HG02623 (cell line): ENCODE measurements around the gene PAOX.

Source experiments
- ATAC-seq: cut with Tn5 transposase; IDR thresholded peaks from one replicate; pipeline ENCODE4 v1.9.1; 2021; ENCODE audit warnings: moderate library complexity; ENCODE audit not compliant: unreplicated experiment

Gene PAOX

DNA sequence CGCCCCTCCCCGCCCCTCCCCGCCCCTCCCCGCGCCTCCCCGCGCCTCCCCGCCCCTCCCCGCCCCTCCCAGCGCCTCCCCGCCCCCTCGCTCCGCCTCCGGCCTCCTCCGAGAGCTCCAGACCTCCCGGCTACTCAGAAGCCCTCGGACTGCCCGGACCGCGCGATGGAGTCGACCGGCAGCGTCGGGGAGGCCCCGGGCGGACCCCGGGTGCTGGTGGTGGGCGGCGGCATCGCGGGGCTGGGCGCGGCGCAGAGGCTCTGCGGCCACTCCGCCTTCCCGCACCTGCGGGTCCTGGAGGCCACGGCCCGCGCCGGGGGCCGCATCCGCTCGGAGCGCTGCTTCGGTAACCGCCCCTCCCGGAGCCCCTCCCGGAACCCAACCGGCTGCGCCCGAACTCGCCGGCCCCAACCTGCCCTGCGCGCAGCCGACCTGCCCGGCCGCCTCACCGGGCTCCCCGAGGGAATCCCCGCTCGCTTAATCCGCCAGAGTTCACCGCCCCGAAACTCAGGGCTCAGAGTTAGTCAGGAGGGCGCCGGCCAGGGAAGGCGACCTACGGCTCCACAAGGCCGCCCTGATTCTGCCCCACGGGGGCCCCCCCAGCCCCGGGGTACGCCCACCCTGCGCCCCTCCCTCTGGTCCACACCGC lies at the start of gene PAOX:
TSS of gene PAOX (plus strand) at position 111 of the 649 bp plus-strand sequence. CDS start at position 166, 55 bp downstream.
- peak; percentile 50 for ATAC-seq

DNA sequence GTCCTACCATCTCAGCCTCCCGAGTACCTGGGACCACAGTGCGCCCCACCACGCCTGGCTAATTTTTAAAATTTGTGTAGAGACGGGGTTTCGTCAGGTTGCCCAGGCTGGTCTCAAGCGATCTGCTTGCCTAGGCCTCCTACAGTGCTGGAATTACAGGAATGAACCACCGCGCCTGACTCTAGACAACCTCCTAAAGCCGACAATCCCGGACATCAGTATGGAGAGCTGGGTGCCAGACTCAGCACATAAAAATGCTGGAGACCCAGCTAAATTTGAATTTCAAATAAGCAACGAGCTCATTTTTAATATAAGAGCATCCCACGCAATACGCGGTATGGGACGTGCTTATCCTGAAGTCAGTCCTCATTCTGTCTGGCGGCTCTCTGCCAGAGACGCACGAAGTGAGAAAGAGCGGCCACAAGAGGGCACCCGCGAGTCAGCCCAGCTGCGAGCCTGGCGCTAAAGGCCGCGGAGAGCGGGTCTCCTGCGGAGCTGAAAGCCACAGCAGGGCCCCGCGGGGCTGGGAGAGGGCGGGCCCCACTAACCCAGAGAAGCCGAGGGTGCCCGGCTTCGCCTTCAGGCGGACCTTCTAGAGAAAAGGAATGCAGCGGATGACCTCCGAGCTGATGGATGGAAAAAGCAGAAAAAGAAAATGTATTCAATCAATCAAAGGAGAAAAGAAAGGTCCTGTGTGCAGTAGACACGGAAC lies 49.4 kb upstream of the PAOX start:
- ATAC-seq = peak; percentile 74

DNA sequence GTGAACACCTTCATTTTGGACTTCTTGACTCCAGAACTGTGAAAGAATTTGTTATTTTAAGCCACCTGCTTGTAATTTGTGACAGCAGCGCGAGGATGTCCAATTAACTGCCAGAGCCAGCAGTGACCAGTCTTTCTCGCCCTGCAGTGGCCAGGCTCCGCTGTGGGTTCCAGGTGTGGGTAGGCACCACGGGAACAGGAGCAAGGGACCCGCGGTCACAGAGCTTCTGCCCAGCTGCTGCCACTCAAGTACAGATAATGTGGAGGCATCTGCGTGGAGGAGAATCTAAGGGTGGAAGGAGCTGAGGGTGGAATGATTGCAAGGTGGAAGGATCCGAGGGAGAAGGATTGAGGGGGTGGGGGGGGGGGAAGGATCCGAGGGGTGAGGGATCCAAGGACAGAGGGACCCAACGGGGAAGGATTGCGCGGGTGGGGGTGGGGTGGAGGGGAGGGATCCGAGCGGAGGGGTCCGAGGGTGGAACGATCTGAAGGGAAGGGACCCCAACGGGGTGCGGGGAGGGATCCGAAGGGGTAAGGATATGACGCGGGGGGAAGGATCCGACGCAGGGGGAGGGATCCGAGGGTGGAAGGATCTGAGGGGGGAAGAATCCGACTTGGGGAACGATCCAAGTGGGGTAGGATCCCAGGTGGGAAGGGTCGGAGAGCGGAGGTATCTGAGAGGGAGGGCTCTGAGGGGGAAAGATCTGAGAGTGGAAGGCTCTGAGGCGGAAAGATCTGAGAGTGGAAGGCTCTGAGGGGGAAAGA lies 45.9 kb upstream of the PAOX start:
- no peak for ATAC-seq

DNA sequence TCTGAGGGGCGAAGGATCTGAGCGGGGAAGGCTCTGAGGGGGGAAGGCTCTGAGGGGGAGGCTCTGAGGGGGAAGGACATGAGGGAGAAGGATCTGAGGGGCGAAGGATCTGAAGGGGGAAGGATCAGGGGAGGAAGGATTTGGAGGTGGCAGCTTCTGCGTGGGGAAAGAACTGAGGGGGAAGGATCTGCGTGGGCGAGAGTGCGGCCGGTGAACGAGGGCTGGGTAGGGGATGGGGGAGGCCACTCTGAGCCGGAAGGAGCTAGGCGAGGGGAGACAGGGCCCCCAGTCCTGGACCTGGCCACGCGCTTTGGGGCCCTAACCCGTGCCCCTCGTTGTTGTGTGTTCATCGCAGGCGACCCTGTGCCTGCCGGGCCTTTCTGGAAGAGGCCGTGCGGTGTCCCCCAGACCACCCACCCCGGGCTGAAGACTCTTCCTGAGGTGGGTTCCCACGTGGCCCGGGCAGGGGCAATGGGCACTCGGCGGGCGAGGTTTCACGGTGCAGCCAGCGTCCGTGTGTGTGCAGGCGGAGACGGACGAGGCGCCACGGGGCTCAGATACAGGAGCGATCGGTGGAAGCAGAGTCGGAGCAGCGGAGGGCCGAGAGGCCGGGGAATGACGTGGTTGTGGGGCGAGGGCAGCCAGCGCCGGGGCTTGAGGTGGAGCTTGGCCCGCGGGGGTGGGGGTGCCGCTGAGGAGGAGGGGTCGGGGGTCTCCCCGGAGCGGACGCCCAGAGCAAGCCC lies 44.4 kb upstream of the PAOX start:
- no peak for ATAC-seq

DNA sequence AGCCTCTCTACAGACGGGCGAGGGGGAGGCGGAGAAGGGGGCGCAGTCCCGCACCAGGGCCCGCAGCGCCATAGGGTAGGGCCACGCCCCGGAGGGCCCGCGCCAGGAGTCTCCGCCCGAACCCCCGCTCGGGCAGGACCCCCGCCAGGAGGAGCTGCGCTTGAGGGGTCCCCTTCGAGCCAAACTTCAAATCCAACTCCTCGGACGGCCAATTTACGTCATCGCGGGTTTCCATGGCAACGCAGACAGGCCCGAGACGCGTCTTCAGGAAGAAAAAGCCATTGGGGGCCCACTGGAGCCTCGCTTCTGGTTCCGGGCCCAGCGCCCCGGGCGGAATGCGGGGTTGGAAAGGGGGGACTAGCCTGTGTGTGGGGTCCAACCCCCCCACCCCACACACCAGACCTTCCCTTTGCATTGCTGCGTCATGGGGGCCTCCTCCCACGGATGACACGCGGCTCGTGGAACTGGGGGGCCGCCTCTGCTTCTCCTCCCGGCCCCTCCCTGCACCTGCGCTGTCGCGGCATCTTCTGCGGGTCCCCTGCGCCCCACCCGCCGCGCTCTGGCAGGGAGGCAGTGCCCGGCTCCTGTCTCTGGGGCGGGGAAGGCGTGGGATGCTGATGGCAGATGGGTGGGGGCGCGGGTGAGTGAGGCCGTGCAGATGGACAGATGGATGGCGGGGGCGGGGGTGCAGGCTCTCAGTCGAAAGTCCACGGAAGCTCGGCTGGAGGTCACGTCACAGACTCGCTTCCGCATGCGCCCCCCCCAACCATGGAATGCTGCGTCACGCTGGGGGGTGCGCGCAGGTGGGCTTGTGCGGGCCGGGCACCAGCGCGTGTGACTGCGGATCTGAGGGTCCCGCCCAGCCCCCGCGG lies 43.6 kb upstream of the PAOX start:
- no peak for ATAC-seq

DNA sequence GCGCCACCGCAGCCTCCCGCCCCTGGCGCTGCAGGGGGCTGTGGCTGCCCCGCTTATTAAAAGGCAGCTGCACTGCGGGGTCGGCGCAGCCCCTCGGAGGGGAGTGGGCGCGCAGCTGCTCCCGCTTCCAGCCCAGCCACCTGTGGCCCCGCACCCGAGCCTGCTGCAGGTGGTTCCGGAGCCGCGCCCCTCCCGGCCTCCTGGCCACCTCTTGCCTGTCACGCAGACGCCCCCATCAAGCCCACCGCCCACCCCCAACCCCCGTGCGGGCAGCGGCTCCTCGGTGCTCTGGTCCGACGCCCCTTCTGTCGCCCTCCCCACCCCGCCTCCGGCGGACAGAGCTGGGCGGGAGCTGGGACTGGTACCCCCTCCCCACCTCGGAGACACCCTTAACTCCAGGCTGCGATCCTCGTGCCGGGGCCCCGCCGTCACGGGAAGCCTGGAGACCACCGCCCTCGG lies 42.9 kb upstream of the PAOX start:
- ATAC-seq = no peak

DNA sequence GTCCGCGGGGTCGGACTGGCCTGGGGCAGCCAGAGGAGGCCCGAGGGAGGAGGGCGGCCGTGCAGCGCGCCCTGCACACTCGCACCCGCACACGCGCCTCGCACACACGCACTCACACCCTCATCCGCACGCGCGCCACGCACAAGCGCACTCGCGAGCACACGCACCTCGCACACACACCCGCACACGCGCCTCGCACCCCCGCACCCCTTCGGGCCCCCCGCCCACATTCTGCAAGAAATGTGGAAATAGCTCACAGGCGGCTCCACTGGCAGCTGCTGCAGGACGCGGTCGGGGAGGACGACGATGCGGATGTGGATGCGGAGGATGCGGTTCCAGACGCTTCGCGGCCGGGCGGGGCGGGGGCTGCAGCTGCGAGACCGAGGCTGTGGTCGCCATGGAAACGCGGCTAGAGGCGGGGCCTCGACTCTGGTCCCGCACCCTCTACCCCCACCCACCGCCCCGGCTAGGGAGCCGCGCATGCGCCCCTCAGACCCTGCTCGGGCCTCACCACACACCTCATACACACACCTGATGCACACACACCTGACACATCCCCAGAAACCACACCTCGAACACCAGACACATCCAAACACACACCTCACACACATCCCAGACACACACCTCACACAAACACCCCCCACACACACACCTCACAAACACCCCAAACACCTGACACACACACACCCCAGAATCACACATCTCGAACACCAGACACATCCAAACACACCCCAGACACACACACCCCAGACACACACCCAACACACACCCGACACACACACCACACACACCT lies 42.3 kb upstream of the PAOX start, which contains the start of gene CALY:
TSS of gene CALY (minus strand) at position 320 of the 793 bp plus-strand sequence. CDS start 7,907 bp downstream, outside the sequence.
- ATAC-seq = no peak

DNA sequence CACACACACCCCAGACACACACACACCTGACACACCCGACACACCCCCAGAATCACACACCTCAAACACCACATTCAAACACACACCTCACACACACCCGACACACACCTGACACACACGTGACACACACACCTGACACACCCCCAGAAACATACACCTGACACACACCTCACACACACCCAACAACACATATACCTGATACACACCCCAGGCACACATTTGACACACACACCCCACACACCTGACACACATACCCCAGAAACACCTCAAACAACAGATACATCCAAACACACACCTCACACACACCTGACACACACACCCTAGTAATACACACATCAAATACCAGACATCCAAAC lies 41.7 kb upstream of the PAOX start:
- ATAC-seq = no peak

DNA sequence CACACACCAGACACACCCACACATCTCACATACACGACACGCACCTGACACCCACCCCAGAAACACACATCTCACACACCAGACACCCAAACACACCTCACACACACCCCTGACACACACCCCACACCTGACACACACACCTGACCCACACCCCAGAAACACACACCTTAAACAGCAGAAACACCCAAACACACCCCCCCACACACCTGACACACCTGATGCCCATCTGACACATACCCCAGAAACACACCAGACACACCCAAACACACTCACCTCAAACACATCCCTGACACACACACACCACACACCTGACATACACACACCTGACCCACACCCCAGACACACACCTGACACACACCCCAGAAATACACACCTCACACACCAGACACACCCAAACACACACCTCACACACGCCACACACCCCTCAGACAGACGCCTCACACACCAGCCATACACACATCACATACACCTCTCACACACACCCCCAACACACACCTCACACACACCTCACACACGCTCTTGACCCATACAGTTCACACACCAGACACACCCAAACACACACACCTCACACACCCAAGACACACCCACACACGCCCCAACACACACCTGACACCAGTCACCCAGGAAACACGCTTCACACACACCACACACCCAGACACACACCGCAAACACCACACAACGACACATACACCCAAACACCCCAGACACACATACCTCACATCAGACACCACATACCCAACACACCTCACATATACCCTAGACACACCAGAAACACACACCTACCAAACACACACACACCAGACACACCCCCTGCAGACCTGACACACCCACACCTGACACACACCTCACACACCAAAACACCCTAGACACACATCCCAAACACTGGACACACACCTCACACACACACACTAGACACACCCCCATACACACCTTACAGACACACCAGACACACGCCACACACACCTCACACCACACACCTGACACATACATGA lies 40.7 kb upstream of the PAOX start:
- no peak for ATAC-seq

DNA sequence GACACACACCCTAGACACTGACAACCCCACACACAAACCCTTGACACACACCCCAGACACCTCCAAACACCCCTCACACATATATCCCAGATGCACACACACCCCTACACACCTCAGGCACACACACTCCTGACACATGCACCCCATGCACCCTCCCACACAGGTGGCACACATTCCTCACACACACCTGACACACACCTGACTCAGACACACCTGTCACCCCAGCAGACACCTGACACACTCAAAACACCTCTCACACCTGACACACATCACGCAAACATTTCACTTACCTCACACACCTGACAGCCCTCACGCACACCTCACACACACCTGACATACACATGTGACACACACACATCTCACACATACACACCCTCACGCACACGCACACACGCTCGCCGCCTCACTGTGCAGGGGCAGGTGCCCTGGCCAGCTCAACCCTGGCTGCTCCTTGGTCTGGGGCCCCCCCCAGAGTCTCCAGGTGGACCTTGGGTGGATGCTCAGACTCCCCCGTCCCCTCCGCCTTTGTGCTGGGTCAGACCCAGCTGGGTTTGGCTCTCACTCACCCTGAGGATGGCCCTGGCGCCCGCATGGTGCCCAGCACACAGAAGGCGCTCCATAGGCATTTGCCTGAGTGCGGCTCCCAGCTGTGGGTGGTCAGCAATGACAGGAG lies 39.2 kb upstream of the PAOX start:
- ATAC-seq = no peak

DNA sequence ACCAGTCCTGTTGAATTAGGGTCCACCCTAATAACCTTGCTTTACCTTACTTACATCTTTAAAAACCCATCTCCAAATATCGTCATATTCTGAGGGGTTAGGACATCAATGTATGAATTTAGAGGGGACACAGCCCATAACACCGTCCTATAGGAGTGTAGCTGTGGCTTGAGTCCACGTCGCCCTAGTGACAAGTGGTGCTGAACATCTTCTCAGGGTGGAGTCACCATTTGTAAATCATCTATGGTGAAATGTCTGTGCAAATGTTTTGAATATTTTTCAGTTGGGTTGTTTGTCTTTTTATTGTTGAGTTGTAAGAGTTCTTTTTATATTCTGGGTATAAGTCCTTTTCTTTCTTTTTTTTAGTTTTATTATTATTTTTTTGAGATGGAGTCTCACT lies 37.1 kb upstream of the PAOX start:
- no peak for ATAC-seq

DNA sequence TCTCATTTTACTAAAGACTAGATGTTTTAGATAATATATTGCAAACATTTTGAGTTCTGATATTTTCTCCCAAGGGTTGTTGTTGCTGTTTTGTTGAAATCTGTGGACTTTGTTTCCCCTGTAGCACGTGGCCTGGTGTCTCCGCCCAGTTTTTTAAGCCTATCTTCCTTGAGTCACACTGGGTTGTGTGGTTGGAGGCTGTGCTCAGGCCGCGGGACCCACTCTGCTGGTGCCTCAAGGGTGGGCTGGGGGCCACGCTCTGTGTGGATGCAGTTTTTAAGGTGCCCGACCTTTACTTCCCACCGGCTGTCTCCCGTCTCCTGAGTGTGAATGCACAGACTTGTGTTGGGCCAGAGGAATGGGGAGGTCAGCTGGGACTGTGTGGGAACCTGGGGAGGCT lies 36.1 kb upstream of the PAOX start:
- no peak for ATAC-seq

DNA sequence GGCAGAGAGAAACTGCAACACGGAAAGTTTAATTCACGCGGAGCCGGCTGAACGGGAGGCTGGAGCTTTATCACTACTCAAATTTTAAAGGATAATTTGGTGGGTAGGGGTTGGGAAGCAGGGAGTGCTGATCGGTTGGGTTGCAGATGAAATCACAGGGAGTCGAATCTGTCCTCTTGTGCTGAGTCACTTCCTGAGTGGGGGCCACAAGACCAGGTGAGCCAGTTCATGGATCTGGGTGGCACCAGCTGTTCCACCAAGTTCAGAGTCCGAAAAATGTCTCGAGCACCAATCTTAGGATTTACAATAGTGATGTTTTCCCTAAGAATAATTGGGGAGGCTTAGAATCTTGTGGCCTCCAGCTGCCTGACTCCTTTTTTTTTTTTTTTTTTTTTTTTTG lies 35.5 kb upstream of the PAOX start:
- ATAC-seq = no peak

DNA sequence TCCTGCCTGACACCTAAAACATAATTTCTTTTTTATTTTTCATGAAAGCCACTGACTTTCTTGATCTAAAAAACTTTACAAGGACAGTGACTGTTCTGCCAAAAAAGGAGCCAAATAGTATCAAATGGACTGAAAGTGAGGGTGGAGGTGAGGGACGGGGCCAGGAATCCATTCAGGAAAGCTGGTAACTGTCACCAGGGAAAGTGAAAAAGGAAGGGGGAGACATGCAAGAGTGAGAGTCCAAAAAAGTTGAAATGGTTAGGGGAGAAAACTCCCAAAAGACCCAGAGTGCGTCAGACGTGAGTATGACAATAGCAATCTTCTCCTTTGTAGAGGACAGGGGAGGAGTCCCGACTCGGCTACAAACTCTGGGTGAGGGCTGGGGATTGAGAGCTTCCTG lies 34.8 kb upstream of the PAOX start:
- ATAC-seq = no peak

DNA sequence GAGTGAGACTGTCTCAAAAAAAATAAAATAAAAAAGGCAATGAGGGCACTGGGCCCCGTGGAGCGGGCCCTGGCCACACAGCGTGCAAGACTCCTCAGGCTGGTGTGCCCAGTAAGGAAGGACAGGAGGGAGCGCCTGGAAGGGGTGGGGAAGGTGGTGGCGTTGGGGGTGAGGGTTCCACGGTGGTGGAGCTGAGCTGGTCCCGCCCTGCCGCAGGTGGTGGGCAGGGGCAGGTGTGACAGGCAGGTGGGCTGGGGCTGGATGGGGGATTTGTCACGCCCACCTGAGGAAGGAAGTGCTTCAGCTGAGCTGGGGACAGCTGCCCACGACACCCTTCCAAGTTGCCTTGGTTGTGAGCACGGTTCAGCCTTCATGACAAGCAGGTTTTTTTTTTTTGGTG lies 32.6 kb upstream of the PAOX start:
- ATAC-seq = no peak

DNA sequence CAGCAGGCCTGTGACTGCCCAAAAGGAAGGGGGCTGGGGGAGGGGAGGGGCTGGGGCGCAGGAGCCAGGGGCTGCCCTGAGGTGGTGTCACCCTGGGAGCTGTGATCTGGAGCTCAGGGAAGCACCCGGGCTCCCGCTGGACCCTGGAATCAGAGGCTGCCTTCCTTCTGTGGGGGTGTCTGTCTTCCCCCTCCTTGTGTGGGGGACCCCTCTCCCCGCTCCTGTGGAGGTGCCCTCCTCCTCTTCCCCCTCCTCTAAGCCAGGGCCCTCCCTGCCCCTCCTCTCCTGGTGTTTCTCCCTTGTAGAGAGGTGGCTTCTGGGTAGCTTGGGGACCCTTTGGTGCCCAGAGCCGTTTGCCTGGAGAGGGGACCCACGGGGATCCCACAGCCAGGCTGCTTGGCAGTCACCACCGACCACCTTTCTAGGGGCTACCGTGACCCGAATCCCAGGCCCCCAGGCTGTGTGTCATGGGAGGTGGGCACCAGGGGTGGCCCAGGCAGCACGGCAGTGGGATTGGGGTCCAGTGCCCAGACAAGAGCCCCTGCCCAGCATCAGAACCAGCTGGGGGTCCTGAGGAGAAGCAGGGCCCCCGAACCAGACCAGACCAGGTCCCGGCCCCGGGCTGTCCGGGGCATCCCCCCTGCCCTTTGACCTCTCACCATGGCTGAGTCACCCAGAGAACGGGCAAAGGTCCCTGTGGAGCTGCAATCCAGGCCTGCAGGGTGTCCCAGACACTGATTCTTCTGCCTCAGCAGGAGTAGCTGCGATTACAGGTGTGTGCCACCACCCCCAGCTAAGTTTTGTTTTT lies 31.1 kb upstream of the PAOX start:
- no peak for ATAC-seq

DNA sequence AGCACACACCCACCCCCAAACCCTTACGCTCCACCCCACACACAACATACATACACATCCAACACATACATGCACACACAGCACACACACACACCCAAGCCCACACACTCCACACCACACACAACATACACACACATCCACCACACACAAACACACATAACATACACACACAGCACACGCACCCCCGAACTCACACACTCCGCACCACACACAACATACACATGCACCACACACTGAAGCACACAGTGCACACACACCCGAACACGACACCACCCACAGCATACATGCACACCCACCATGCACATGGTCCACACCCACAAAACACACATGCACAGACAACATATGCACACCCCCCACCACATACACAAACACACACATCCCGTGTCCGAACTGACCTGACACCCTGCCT lies 29.9 kb upstream of the PAOX start:
- ATAC-seq = no peak
